ENCODE results near the gene SPDYA.
A peak's percentile ranks its signal among the peaks of the same experiment; 100 is the strongest.

Gene SPDYA

GRCh38 chr2:28833740-28834470, 23.3 kb downstream of the SPDYA start:
- DNase-seq: no peak

- DNase-seq: no peak
These were observed 25.1 kb downstream of the SPDYA start for GRCh38 chr2:28835781-28836180.

GRCh38 chr2:28838971-28839370, 28.3 kb downstream of the SPDYA start:
- no peak for DNase-seq

GRCh38 chr2:28842042-28842441, 31.4 kb downstream of the SPDYA start:
- DNase-seq: no peak

- DNase-seq: no peak
These were observed 44.6 kb downstream of the SPDYA start for GRCh38 chr2:28855193-28855592.

- no peak for DNase-seq
These were observed 45.3 kb downstream of the SPDYA start for GRCh38 chr2:28855977-28856376.

GRCh38 chr2:28868611-28869010, 58.0 kb downstream of the SPDYA start:
- DNase-seq: no peak

- no peak for DNase-seq
These were observed 59.0 kb downstream of the SPDYA start for GRCh38 chr2:28869494-28870145.

- peak; percentile 97 for DNase-seq
These were observed 59.7 kb downstream of the SPDYA start, which contains the start of gene TRMT61B for GRCh38 chr2:28870146-28870891. TSS of gene TRMT61B (minus strand) at chr2:28870309. CDS start at chr2:28870277, 32 bp downstream.

GRCh38 chr2:28871620-28872019, 61.0 kb downstream of the SPDYA start:
- no peak for DNase-seq

- DNase-seq: no peak
These were observed 69.6 kb downstream of the SPDYA start for GRCh38 chr2:28880193-28880592.

GRCh38 chr2:28893488-28893887, 82.9 kb downstream of the SPDYA start:
- no peak for DNase-seq

GRCh38 chr2:28894470-28895188, 84.0 kb downstream of the SPDYA start, which contains the start of gene WDR43:
TSS of gene WDR43 (plus strand) at chr2:28894667. CDS start at chr2:28894699, 32 bp downstream.
- DNase-seq: peak; percentile 98

- DNase-seq: peak; percentile 17
These were observed 84.7 kb downstream of the SPDYA start for GRCh38 chr2:28895189-28895893.

GRCh38 chr2:28896906-28897305, 86.3 kb downstream of the SPDYA start:
- DNase-seq: no peak

GRCh38 chr2:28898048-28898447, 87.4 kb downstream of the SPDYA start:
- DNase-seq: no peak
